Upper lobe of left lung (tissue), 6 donors: ENCODE data around the gene EGR2. TPM values are rescaled to one million over a fixed set of nuclear protein-coding genes. Genes with fewer than 3 reads are reported as not detected.
"Not testable (repeated sequence)": the region's sequence is repeated elsewhere in the genome, so short reads cannot be mapped to it uniquely, and the experiment has no call there.

Source experiments
- ATAC-seq, 2 donors: fragments of 200-7000 bp; cut with Tn5 transposase; one replicate each; pipeline ENCODE4 v1.9.1; 2022; ENCODE audit warnings: mild to moderate bottlenecking in 2 of 2, moderate library complexity in 2 of 2; ENCODE audit not compliant: low FRiP score in 2 of 2
- DNase-seq, 2 donors: peaks; one replicate each; pipeline ENCODE4 v3.0.0-alpha.2; 2019 to 2020
- H3K27ac ChIP-seq, 4 donors: fragments of 200-600 bp; sonication (generic); one replicate each; pipeline ENCODE4 v1.5.1; 2016 to 2019
- H3K27me3 ChIP-seq, 4 donors: fragments of 200-600 bp; sonication (generic); one replicate each; pipeline ENCODE4 v1.5.1; 2017 to 2019
- H3K36me3 ChIP-seq, 4 donors: fragments of 200-600 bp; sonication (generic); one replicate each; pipeline ENCODE4 v1.5.1; 2016 to 2019
- H3K4me1 ChIP-seq, 4 donors: fragments of 200-600 bp; sonication (generic); one replicate each; pipeline ENCODE4 v1.5.1; 2018 to 2019
- H3K4me3 ChIP-seq, 4 donors: fragments of 200-600 bp; sonication (generic); one replicate each; pipeline ENCODE4 v1.5.1; 2017 to 2019; ENCODE audit warnings: mild to moderate bottlenecking in 2 of 4, moderate library complexity in 1 of 4
- H3K9me3 ChIP-seq, 4 donors: fragments of 200-600 bp; sonication (generic); one replicate each; pipeline ENCODE4 v1.5.1; 2018 to 2019
- EP300 ChIP-seq, 4 donors: sonication (generic); formaldehyde crosslinking; IDR thresholded peaks; one replicate each; pipeline ENCODE4 v1.5.1; 2017; ENCODE audit warnings: antibody characterized with exemption in 4 of 4, control low read depth in 2 of 4
- POLR2A ChIP-seq, 4 donors: fragments of 450-650 bp; IDR thresholded peaks; one replicate each; pipeline ENCODE4 v1.5.1; 2016 to 2017; ENCODE audit warnings: antibody characterized with exemption in 4 of 4, mild to moderate bottlenecking in 2 of 4
- POLR2AphosphoS5 ChIP-seq, 2 donors: sonication (generic); formaldehyde crosslinking; IDR thresholded peaks; one replicate each; pipeline ENCODE4 v1.5.1; 2017; ENCODE audit warnings: antibody characterized with exemption in 2 of 2
- WGBS, 2 donors: methylation state at CpG; one replicate each; pipeline ENCODE4 v1.1.5; 2017 to 2018; 5-methylcytosine and 5-hydroxymethylcytosine counted together
- total RNA-seq, 6 donors: library from RNA; depleted of rRNA in 4 of 6; stranded (reverse); fragments of >200 nt in 4 of 6; gene quantifications; one replicate each; pipeline versions ENCODE4 v1.1.0 to v1.2.1, GENCODE V29; 2016 to 2021
- TF ChIP-seq, protein P1 (sequence below), 6 experiments: fragments of 450-650 bp in 4 of 6; fragments of 200-600 bp in 2 of 6; sonication (generic) in 2 of 6; IDR thresholded peaks; one replicate each; pipeline ENCODE4 v1.5.1; 2016 to 2019; ENCODE audit warnings: antibody characterized with exemption in 6 of 6
- donor health status: DM: no; HTN: no; CAD: no; lungs with moderate emphysema.
- donor health status: DM: no; HTN: yes; CAD: no; lungs with severe emphysema.

Gene EGR2
- total RNA-seq, 6 donors from 2014 or later: 3.5 to 50.9 (median 7.0) TPM

DNA sequence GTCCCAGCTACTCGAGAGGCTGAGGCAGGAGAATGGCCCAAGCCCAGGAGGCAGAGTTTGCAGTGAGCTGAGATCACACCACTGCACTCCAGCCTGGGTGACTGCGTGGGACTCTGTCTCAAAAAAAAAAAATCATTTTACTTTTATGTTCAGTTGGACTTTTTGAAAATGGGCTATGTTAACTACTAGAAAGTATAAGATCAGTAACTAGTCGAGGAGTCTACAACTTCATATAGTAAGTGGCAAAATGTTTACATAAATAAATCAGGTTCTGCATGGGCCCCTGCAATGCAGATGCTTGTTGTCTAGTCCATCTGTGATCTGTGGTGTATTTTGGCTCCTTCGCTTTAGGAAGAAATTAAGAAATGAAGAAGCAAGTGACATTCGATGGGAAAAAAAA, 23.9 kb downstream of the EGR2 start:
- no peak overlapping the region for H3K4me3 ChIP-seq
- DNase-seq (no peak), ATAC-seq (no peak)
- no peak for TF ChIP-seq POLR2AphosphoS5 (IDR thresholded peaks at IDR 0.05)
- TF ChIP-seq, protein P1, sequence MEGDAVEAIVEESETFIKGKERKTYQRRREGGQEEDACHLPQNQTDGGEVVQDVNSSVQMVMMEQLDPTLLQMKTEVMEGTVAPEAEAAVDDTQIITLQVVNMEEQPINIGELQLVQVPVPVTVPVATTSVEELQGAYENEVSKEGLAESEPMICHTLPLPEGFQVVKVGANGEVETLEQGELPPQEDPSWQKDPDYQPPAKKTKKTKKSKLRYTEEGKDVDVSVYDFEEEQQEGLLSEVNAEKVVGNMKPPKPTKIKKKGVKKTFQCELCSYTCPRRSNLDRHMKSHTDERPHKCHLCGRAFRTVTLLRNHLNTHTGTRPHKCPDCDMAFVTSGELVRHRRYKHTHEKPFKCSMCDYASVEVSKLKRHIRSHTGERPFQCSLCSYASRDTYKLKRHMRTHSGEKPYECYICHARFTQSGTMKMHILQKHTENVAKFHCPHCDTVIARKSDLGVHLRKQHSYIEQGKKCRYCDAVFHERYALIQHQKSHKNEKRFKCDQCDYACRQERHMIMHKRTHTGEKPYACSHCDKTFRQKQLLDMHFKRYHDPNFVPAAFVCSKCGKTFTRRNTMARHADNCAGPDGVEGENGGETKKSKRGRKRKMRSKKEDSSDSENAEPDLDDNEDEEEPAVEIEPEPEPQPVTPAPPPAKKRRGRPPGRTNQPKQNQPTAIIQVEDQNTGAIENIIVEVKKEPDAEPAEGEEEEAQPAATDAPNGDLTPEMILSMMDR (IDR thresholded peaks at IDR 0.05): no peak
- no peak for TF ChIP-seq EP300 (IDR thresholded peaks at IDR 0.05)
- TF ChIP-seq POLR2A (IDR thresholded peaks at IDR 0.05): no peak
- H3K4me1 ChIP-seq: no peaks in the 10 kb centered on the region
- WGBS, 2 donors: 74 to 86% methylated on average over 5 of the region's 5 CpGs
- no peak overlapping the region for H3K27ac ChIP-seq
- no peaks in the 10 kb centered on the region for H3K27me3 ChIP-seq
- no peaks in the 10 kb centered on the region for H3K36me3 ChIP-seq
- H3K9me3 ChIP-seq: no peaks in the 10 kb centered on the region

DNA sequence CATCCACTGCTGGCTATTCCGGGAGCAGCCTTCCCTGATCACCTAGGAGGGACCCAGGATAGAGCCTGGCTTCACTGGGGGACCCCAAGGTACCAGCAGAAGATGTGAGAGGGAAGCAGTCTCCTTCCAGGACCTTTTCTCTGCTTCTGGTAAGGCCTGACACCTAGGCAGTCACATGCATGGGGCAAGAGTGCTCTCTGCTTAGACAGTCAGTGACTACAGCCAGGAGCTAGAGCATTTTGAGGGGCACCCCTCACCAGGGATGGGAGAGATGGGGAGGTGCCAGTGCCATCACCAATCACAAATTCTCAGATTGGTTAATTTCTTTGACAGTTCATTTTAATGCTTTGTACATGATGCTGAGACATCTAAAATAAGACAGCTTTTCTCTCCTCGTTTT, 25.6 kb downstream of the EGR2 start:
- DNase-seq (no peak), ATAC-seq (no peak)
- TF ChIP-seq POLR2A (IDR thresholded peaks at IDR 0.05) (no peak), EP300 (IDR thresholded peaks at IDR 0.05) (no peak), POLR2AphosphoS5 (IDR thresholded peaks at IDR 0.05) (no peak)
- TF ChIP-seq, protein P1 (IDR thresholded peaks at IDR 0.05): no peak
- Histone ChIP-seq H3K4me1 (no peaks in the 10 kb centered on the region), H3K27ac (no peak overlapping the region), H3K27me3 (no peaks in the 10 kb centered on the region), H3K4me3 (no peak overlapping the region), H3K9me3 (no peaks in the 10 kb centered on the region), H3K36me3 (no peaks in the 10 kb centered on the region)
- WGBS, 2 donors: 92 to 94% methylated on average over 2 of the region's 2 CpGs

DNA sequence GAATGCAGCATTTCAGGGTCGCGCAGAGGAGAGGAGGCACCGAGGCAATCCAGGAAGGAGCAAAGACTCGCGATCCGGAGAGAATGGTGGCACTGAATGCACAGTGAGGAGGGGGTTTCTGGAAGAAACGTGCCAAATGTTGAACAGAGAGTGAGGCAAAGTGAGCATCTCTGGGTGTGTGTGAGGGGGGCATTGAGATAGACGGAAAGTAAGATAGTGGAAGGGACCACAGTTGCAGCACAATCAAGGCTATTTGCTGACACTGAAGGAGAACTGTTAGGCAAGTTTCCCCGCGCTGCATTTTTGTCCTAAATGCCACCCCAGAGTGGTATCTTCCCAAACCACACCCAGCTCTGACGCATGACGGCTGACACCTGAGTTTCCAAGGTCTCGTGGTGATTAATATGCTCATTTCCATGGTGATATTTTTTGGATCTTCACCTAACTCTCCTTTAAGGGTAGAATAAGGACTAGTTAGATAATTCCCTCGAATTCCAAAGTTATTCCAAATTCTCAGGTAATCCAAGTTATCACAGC, 26.1 kb downstream of the EGR2 start:
- H3K9me3 ChIP-seq: peaks cover 0 to under 1% (median 0%) of the 10 kb centered on the region in 4 donors
- H3K36me3 ChIP-seq: no peaks in the 10 kb centered on the region
- TF ChIP-seq, protein P1 (IDR thresholded peaks at IDR 0.05): no peak
- TF ChIP-seq POLR2AphosphoS5 (IDR thresholded peaks at IDR 0.05) (no peak), EP300 (IDR thresholded peaks at IDR 0.05) (no peak), POLR2A (IDR thresholded peaks at IDR 0.05) (no peak)
- ATAC-seq (no peak), DNase-seq (no peak)
- no peak overlapping the region for H3K27ac ChIP-seq
- H3K27me3 ChIP-seq: no peaks in the 10 kb centered on the region
- H3K4me1 ChIP-seq: no peaks in the 10 kb centered on the region
- 88 to 89% methylated on average over 14 of the region's 14 CpGs for WGBS, 2 donors
- H3K4me3 ChIP-seq: no peak overlapping the region

DNA sequence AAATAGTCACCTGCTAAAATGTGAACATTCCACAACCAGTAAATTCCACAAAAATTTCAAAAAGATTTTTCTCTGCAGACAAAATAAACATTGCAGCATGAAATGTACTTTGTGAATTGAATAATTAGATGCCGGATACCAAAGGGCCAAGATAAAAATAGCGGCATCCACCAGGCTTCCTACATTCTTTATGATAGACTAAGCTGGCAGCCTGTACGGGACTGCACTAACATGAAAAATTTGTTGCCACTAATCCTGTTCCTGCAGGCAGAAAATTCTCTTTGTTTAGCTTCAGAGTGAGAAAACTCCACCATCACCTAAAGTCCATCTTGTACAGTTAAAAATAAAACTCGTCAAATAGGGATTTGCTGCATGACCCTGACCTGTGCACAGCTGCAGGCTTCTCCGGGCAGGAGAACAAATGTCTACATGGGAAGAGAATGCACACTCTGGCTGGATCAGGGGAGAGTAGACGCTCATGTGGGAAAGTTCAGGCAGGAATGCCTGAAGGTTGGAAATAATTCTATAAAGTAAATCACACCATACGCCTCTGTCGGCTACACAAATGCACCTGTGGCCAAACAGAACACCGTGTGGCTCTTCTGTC, 27.2 kb downstream of the EGR2 start:
- ATAC-seq (no peak), DNase-seq (no peak)
- no peak overlapping the region for H3K4me3 ChIP-seq
- TF ChIP-seq POLR2A (IDR thresholded peaks at IDR 0.05) (no peak), POLR2AphosphoS5 (IDR thresholded peaks at IDR 0.05) (no peak), EP300 (IDR thresholded peaks at IDR 0.05) (no peak)
- TF ChIP-seq, protein P1 (IDR thresholded peaks at IDR 0.05): no peak
- H3K9me3 ChIP-seq: peaks cover 0 to 4% (median 0%) of the 10 kb centered on the region in 4 donors
- 52 to 64% methylated on average over 9 of the region's 9 CpGs for WGBS, 2 donors
- no peaks in the 10 kb centered on the region for H3K27me3 ChIP-seq
- no peaks in the 10 kb centered on the region for H3K36me3 ChIP-seq
- H3K4me1 ChIP-seq: no peaks in the 10 kb centered on the region
- H3K27ac ChIP-seq: no peak overlapping the region

DNA sequence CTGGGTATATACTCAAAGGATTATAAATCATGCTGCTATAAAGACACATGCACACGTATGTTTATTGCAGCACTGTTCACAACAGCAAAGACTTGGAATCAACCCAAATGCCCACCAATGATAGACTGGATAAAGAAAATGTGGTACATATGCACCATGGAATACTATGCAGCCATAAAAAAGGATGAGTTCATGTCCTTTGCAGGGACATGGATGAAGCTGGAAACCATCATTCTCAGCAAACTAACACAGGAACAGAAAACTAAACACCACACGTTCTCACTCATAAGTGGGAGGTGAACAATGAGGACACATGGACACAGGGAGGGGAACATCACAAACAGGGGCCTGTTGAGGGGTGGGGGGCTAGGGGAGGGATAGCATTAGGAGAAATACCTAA, 27.9 kb downstream of the EGR2 start:
- DNase-seq, H3K4me3 ChIP-seq, H3K27me3 ChIP-seq, H3K9me3 ChIP-seq, H3K36me3 ChIP-seq, H3K4me1 ChIP-seq, H3K27ac ChIP-seq, ATAC-seq: not testable (repeated sequence)
- WGBS, 2 donors: 78 to 84% methylated on average over 2 of the region's 2 CpGs

DNA sequence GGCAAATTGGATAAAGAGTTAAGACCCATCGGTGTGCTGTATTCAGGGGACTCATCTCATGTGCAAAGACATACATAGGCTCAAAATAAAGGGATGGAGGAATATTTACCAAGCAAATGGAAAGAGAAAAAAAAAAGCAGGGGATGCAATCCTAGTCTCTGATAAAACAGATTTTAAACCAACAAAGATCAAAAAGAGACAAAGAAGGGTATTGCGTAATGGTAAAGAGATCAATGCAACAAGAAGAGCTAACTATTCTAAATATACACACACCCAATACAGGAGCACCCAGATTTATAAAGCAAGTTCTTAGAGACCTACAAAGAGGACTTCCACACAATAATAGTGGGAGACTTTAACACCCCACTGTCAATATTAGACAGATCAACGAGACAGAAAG, 31.6 kb downstream of the EGR2 start:
- not testable (repeated sequence) for H3K4me1 ChIP-seq, DNase-seq, H3K27ac ChIP-seq, H3K36me3 ChIP-seq, ATAC-seq, H3K9me3 ChIP-seq, H3K4me3 ChIP-seq, H3K27me3 ChIP-seq
- 95 to 100% methylated on average over 3 of the region's 3 CpGs for WGBS, 2 donors
